T-helper 1 cell (primary cell): ENCODE results near the gene PRXL2A.
"Not testable (repeated sequence)": the region's sequence is repeated elsewhere in the genome, so short reads cannot be mapped to it uniquely, and the experiment has no call there.

Experiments used
- DNase-seq, 5 donors: peaks; one replicate each; pipeline ENCODE4 v3.0.0-alpha.2; 2012 to 2020

PRXL2A gene

GRCh38 chr10:80411681-80412220 is 3.4 kb downstream of the PRXL2A start:
- DNase-seq: no peak

- no peak for DNase-seq
Measured at GRCh38 chr10:80412486-80412885, 4.1 kb downstream of the PRXL2A start.

- DNase-seq: no peak
Measured at GRCh38 chr10:80413271-80413996, 5.1 kb downstream of the PRXL2A start.

- DNase-seq: no peak
Measured at GRCh38 chr10:80414142-80414895, 6.0 kb downstream of the PRXL2A start.

GRCh38 chr10:80415734-80416478 is 7.6 kb downstream of the PRXL2A start:
- DNase-seq: no peak

GRCh38 chr10:80416479-80417098 is 8.2 kb downstream of the PRXL2A start:
- DNase-seq: no peak

- not testable (repeated sequence) for DNase-seq
Measured at GRCh38 chr10:80417256-80417655, 8.9 kb downstream of the PRXL2A start.

- DNase-seq: no peak
Measured at GRCh38 chr10:80421050-80421706, 12.8 kb downstream of the PRXL2A start.

- no peak for DNase-seq
Measured at GRCh38 chr10:80421707-80422536, 13.6 kb downstream of the PRXL2A start.

- DNase-seq: no peak
Measured at GRCh38 chr10:80425901-80426300, 17.6 kb downstream of the PRXL2A start.

- no peak for DNase-seq
Measured at GRCh38 chr10:80427541-80427940, 19.2 kb downstream of the PRXL2A start.

- no peak for DNase-seq
Measured at GRCh38 chr10:80429521-80429973, 21.2 kb downstream of the PRXL2A start.

GRCh38 chr10:80433134-80433533 is 24.8 kb downstream of the PRXL2A start:
- DNase-seq: no peak

GRCh38 chr10:80436446-80437098 is 28.2 kb downstream of the PRXL2A start:
- no peak for DNase-seq

GRCh38 chr10:80437227-80437626 is 28.9 kb downstream of the PRXL2A start:
- DNase-seq: no peak

GRCh38 chr10:80441831-80442230 is 33.5 kb downstream of the PRXL2A start:
- no peak for DNase-seq

GRCh38 chr10:80442879-80443278 is 34.5 kb downstream of the PRXL2A start:
- no peak for DNase-seq

GRCh38 chr10:80443531-80443974 is 35.2 kb downstream of the PRXL2A start:
- DNase-seq: peak in 1 of 5 donors; percentile 76

GRCh38 chr10:80444124-80444523 is 35.8 kb downstream of the PRXL2A start:
- no peak for DNase-seq

- DNase-seq: peak in 3 of 5 donors; percentile 49 to 77 (median 64)
Measured at GRCh38 chr10:80444646-80445319, 36.4 kb downstream of the PRXL2A start.
